Upper lobe of right lung (tissue), 1 donor: ENCODE results near the gene EYS. TPM values are rescaled to one million over a fixed set of nuclear protein-coding genes. Genes with fewer than 3 reads are reported as not detected.

Source experiments
- ATAC-seq: fragments of 200-7000 bp; cut with Tn5 transposase; one replicate; pipeline ENCODE4 v1.9.1; 2020; ENCODE audit warnings: mild to moderate bottlenecking, moderate library complexity
- DNase-seq: peaks from one replicate; pipeline ENCODE4 v3.0.0-alpha.2; 2020
- H3K27ac ChIP-seq: fragments of 200-600 bp; one replicate; pipeline ENCODE4 v1.8.0; 2022
- H3K27me3 ChIP-seq: fragments of 200-600 bp; one replicate; pipeline ENCODE4 v1.8.0; 2022; ENCODE audit warnings: mild to moderate bottlenecking
- H3K36me3 ChIP-seq: fragments of 200-600 bp; one replicate; pipeline ENCODE4 v1.8.0; 2022
- H3K4me1 ChIP-seq: fragments of 200-600 bp; one replicate; pipeline ENCODE4 v1.8.0; 2022
- H3K4me3 ChIP-seq: fragments of 200-600 bp; one replicate; pipeline ENCODE4 v1.8.0; 2022; ENCODE audit warnings: mild to moderate bottlenecking
- H3K9me3 ChIP-seq: fragments of 200-600 bp; one replicate; pipeline ENCODE4 v1.8.0; 2022
- intact Hi-C: fragments of 100-400 bp; cut with DNase I; formaldehyde crosslinking; loops from one replicate; pipeline ENCODE4 v1.11.0; 2022
- total RNA-seq: library from RNA; stranded (reverse); fragmentation: NEBNext Ultra II Directional; extraction: Animal tissue kit (Norgen Biotek cat#: 25700); gene quantifications from one replicate; pipeline ENCODE4 v1.2.1, GENCODE V29; 2021
- TF ChIP-seq, protein P1 (sequence below): fragments of 200-600 bp; IDR thresholded peaks from one replicate; pipeline ENCODE4 v1.8.0; 2022; ENCODE audit warnings: antibody characterized with exemption
- donor health status: DM: no; HTN: yes; CAD: no; lungs with severe emphysema.

Gene EYS
- total RNA-seq, 1 donor from 2014 or later, result not detected

DNA sequence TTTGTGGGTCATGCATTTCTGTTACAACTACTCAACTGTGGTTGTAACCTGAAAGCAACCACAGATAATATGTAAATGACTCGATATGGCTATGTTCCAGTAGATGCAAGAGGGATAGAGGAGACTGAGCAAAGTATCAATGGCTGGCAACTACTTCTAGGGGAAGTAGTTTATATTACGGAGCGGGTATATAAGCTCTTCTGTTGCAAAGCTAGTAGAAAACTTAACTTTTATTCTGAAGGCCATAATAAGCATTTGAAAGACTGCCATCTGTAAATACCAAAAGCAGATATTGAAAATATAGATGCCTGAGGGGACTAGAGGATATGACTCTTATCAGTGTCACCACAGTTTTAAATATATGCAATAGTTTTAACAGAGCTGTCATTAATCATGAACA is 1416.2 kb downstream of the EYS start:
- no peak for ATAC-seq

DNA sequence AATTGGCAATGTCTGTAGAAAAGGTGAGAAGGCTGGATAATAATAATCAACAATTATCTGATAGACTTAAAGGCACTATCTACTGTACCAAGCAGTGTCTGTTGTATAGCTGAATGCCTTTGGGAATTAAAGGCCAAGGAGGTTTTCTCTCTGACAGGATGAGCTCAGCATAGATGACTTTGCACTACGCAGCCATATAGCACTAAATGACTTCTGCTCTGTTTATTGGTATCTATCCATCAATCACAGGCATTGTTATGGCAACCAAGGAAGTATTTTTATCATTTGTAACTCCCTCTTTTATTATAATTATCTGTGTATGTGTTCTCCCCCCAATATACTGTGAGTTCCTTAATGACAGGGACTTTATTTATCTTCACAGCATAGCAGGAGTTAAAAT is 1417.1 kb downstream of the EYS start:
- Histone ChIP-seq H3K27me3 (no peaks in the 10 kb centered on the region), H3K27ac (no peak overlapping the region), H3K4me1 (no peaks in the 10 kb centered on the region), H3K9me3 (no peaks in the 10 kb centered on the region), H3K36me3 (no peaks in the 10 kb centered on the region), H3K4me3 (no peak overlapping the region)
- intact Hi-C loops, result no loop called here
- TF ChIP-seq, protein P1, sequence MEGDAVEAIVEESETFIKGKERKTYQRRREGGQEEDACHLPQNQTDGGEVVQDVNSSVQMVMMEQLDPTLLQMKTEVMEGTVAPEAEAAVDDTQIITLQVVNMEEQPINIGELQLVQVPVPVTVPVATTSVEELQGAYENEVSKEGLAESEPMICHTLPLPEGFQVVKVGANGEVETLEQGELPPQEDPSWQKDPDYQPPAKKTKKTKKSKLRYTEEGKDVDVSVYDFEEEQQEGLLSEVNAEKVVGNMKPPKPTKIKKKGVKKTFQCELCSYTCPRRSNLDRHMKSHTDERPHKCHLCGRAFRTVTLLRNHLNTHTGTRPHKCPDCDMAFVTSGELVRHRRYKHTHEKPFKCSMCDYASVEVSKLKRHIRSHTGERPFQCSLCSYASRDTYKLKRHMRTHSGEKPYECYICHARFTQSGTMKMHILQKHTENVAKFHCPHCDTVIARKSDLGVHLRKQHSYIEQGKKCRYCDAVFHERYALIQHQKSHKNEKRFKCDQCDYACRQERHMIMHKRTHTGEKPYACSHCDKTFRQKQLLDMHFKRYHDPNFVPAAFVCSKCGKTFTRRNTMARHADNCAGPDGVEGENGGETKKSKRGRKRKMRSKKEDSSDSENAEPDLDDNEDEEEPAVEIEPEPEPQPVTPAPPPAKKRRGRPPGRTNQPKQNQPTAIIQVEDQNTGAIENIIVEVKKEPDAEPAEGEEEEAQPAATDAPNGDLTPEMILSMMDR, result no peak
- DNase-seq, result no peak
- no peak for ATAC-seq

More for the DNA sequence above, 1416.2 kb downstream of the EYS start:
- TF ChIP-seq, protein P1, result no peak
- Histone ChIP-seq H3K36me3 (no peaks in the 10 kb centered on the region), H3K27me3 (no peaks in the 10 kb centered on the region), H3K9me3 (no peaks in the 10 kb centered on the region), H3K27ac (no peak overlapping the region), H3K4me1 (no peaks in the 10 kb centered on the region), H3K4me3 (no peak overlapping the region)
- no peak for DNase-seq
- intact Hi-C loops, result no loop called here

DNA sequence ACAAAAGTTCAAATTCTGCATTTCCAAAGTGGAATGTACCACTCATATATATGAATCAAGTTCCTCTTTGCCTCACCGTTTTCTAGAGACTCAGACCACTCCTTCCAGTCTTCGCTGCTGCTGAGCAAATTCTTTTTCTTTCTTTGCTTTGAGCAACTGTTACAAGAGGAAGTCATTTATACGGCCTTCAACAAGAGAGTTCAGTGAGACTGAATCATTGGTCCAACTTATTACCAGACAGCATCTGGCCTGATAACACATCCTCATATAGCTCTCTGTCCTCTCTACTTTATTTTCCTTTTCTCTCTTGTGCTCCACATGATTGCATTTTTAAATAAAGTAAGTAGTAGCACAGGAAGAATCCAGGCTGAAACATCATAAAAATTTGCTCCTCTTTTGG is 1418.7 kb downstream of the EYS start:
- Histone ChIP-seq H3K27ac (no peak overlapping the region), H3K9me3 (no peaks in the 10 kb centered on the region), H3K4me1 (no peaks in the 10 kb centered on the region), H3K36me3 (no peaks in the 10 kb centered on the region), H3K27me3 (no peaks in the 10 kb centered on the region), H3K4me3 (no peak overlapping the region)
- intact Hi-C loops, result no loop called here
- TF ChIP-seq, protein P1, result no peak
- ATAC-seq (no peak), DNase-seq (no peak)

DNA sequence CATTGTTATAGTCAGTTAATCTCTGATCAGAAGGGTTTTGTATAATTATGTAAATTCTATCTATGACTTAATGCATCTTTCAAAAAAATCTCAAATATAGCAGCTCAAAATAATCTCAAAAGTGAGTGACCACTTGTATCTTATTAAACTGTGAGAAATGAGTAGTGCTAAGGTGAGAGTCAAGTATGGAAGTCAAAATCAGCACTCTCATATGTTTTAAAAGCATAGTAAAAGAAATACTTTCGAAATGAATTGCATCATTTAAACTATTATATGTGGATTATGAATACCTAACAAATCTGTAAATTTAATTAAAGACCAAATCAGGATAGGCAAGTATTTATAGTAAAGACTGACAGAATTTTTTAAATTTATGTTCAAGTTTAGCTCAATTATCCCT is 1425.9 kb downstream of the EYS start:
- Histone ChIP-seq H3K36me3 (no peaks in the 10 kb centered on the region), H3K27ac (no peak overlapping the region), H3K27me3 (no peaks in the 10 kb centered on the region), H3K4me3 (no peak overlapping the region), H3K9me3 (no peaks in the 10 kb centered on the region), H3K4me1 (no peaks in the 10 kb centered on the region)
- ATAC-seq (no peak), DNase-seq (no peak)
- intact Hi-C loops, result no loop called here
- TF ChIP-seq, protein P1, result no peak

DNA sequence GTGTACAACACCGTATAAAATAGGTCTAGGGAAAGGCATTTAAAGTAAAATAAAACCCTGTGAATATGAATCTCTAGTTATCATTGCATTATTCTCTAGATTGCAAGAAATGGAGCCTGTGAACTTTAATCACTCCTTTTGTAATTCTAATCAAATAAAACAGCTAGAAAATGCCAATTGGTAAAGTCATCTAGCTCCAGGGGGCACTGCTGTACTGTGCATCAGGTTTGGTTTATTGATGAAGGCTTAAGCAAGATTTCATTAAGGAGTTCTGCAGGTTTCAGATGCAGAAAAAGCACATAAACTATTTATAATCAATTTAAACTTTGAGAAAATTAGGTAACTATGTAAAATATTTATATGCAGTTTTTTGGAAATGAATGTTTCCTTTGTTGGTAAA is 1426.5 kb downstream of the EYS start:
- no peak for ATAC-seq

More for the DNA sequence above, 1426.5 kb downstream of the EYS start:
- Histone ChIP-seq H3K27me3 (no peaks in the 10 kb centered on the region), H3K9me3 (no peaks in the 10 kb centered on the region), H3K4me3 (no peak overlapping the region), H3K36me3 (no peaks in the 10 kb centered on the region), H3K4me1 (no peaks in the 10 kb centered on the region), H3K27ac (no peak overlapping the region)
- TF ChIP-seq, protein P1, result peak; percentile 42
- DNase-seq, result no peak
- intact Hi-C loops, result no loop called here
